GM12878 (cell line): Measurements from ENCODE around the gene VGLL4. TPM values are rescaled to one million over a fixed set of nuclear protein-coding genes. Genes with fewer than 3 reads are reported as not detected.

Experiments used
- ATAC-seq: fragments of 200-7000 bp; cut with Tn5 transposase; 3 replicates; pipeline ENCODE4 v1.9.1; 2020; ENCODE audit warnings: mild to moderate bottlenecking, moderate library complexity
- BruUV-seq: library from RNA; stranded (reverse); fragments of 400-500 nt; replicated peaks from 2 replicates; lab custom pipeline; 2021; lab: Mats Ljungman, UMichigan
- CTCF ChIA-PET: fragments of 300-600 bp; sonication (Branson Sonifier 250); formaldehyde crosslinking; extraction: SDS; loops from one replicate; lab custom pipeline; 2021; ENCODE audit warnings: inconsistent platforms; lab: Yijun Ruan, JAX
- POLR2A ChIA-PET: fragments of 350-600 bp; formaldehyde crosslinking; extraction: SDS; loops from one replicate; lab custom pipeline; 2021; ENCODE audit warnings: inconsistent platforms; lab: Charles Lee
- RAD21 ChIA-PET: fragments of 300-600 bp; sonication (Branson Sonifier 250); formaldehyde crosslinking; loops from one replicate; lab custom pipeline; 2023; ENCODE audit warnings: antibody characterized with exemption; ENCODE audit not compliant: unreplicated experiment; lab: Charles Lee
- SMC1A ChIA-PET: fragments of 300-600 bp; sonication (Branson Sonifier 250); formaldehyde crosslinking; loops from one replicate; lab custom pipeline; 2023; ENCODE audit not compliant: unreplicated experiment, uncharacterized antibody; lab: Charles Lee
- DNase-seq: peaks from one replicate; pipeline ENCODE4 v3.0.0-alpha.2; 2011; ENCODE audit warnings: low read depth, low spot score
- FAIRE-seq: peaks from 3 replicates; lab custom pipeline; 2011; peaks lifted over from hg19 to GRCh38; lab: Jason Lieb, UNC
- H2AFZ ChIP-seq: 2 replicates; pipeline ENCODE4 v1.6.0; 2011; ENCODE audit warnings: low read depth, low read length, control low read depth; ENCODE audit not compliant: control insufficient read depth
- H3K27ac ChIP-seq: 2 replicates; pipeline ENCODE4 v1.5.1; 2011; ENCODE audit warnings: control low read depth; ENCODE audit not compliant: control insufficient read depth, insufficient read depth
- H3K27me3 ChIP-seq, 2 experiments: replicated peaks in 1 of 2; 2 replicates each; pipeline versions ENCODE4 v1.6.0 to v1.6.1; 2011; ENCODE audit warnings: low read length in 1 of 2; ENCODE audit not compliant: control insufficient read depth in 2 of 2, insufficient read depth in 2 of 2
- H3K36me3 ChIP-seq, 2 experiments: 2 replicates each; pipeline ENCODE4 v1.5.1; 2011; ENCODE audit warnings: low read length in 1 of 2; ENCODE audit not compliant: control insufficient read depth in 2 of 2, insufficient read depth in 2 of 2
- H3K4me1 ChIP-seq: 2 replicates; pipeline ENCODE4 v1.6.1; 2011; ENCODE audit warnings: mild to moderate bottlenecking, low read length, moderate library complexity, mixed read lengths; ENCODE audit not compliant: control insufficient read depth, insufficient read depth
- H3K4me2 ChIP-seq: 2 replicates; pipeline ENCODE4 v1.6.0; 2011; ENCODE audit warnings: control low read depth; ENCODE audit not compliant: control insufficient read depth, insufficient read depth
- H3K4me3 ChIP-seq: fragments of 200-600 bp; sonication (generic); 2 replicates; pipeline ENCODE4 v1.5.1; 2016
- H3K79me2 ChIP-seq: 2 replicates; pipeline ENCODE4 v1.6.0; 2011; ENCODE audit warnings: low read length; ENCODE audit not compliant: control insufficient read depth, insufficient read depth
- H3K9ac ChIP-seq: 2 replicates; pipeline ENCODE4 v1.8.0; 2011; ENCODE audit warnings: low read length, control low read depth, mixed read lengths; ENCODE audit not compliant: control insufficient read depth, insufficient read depth
- H3K9me3 ChIP-seq: replicated peaks from 3 replicates; pipeline ENCODE4 v1.5.1; 2011; ENCODE audit warnings: mild to moderate bottlenecking, low read length; ENCODE audit not compliant: control insufficient read depth, insufficient read depth
- H4K20me1 ChIP-seq: 2 replicates; pipeline ENCODE4 v1.6.0; 2011; ENCODE audit not compliant: control insufficient read depth, insufficient read depth
- IKZF1 ChIP-seq: fragments of 450-650 bp; conservative IDR thresholded peaks from 2 replicates; pipeline ENCODE4 v1.6.1; 2017; ENCODE audit warnings: antibody characterized with exemption, mild to moderate bottlenecking
- PML ChIP-seq: IDR thresholded peaks from 2 replicates; pipeline ENCODE4 v1.6.1; 2012; ENCODE audit warnings: low read length, inconsistent platforms
- POLR2AphosphoS5 ChIP-seq: IDR thresholded peaks from 2 replicates; pipeline ENCODE4 v1.6.1; 2011; ENCODE audit warnings: mild to moderate bottlenecking, low read length, inconsistent platforms
- SREBF1 ChIP-seq: IDR thresholded peaks from 2 replicates; pipeline ENCODE4 v1.6.1; 2012; ENCODE audit warnings: mild to moderate bottlenecking, low read length
- SUZ12 ChIP-seq: fragments of 200-600 bp; sonication (generic); IDR thresholded peaks from one replicate; pipeline ENCODE4 v1.6.1; 2018; ENCODE audit warnings: antibody characterized with exemption, mild to moderate bottlenecking; ENCODE audit not compliant: unreplicated experiment
- WGBS: methylation state at CpG from one replicate; pipeline ENCODE4 v1.1.6; 2016; ENCODE audit warnings: low lambda C conversion rate; ENCODE audit not compliant: insufficient replicate concordance, insufficient coverage; ENCODE audit errors: missing lambda C conversion rate; 5-methylcytosine and 5-hydroxymethylcytosine counted together
- in situ Hi-C: fragments of 300-500 bp; cut with MboI; formaldehyde crosslinking; loops from 9 replicates; pipeline ENCODE4 v1.14.3; 2018; ENCODE audit warnings: mixed read lengths
- intact Hi-C: fragments of 100-400 bp; cut with micrococcal nuclease; formaldehyde crosslinking; loops from one replicate; pipeline ENCODE4 v1.14.2; 2022; ENCODE audit not compliant: unreplicated experiment
- polyA plus RNA-seq, 11 experiments: library from polyadenylated mRNA; depleted of rRNA in 4 of 11; unstranded in 6 of 11; stranded (reverse) in 5 of 11; fragments of >200 nt; fragmentation: Nextera tagmentation in 4 of 11; fragmentation: Illumina TruSeq in 1 of 11; extraction: Ambion mirVana in 4 of 11; extraction: Trizol in 1 of 11; gene quantifications; 1 replicate in 1 of 11; 2 replicates in 10 of 11; pipeline versions ENCODE4 v1.2.1 to v1.2.3, GENCODE V29; 2011 to 2016; ENCODE audit warnings: inconsistent platforms in 2 of 11, missing spikeins in 2 of 11, low read depth in 1 of 11
- total RNA-seq, 4 experiments: library from RNA; depleted of rRNA in 3 of 4; stranded (reverse); fragments of >200 nt in 3 of 4; fragmentation: Illumina TruSeq in 1 of 4; extraction: Trizol in 1 of 4; gene quantifications; 2 replicates each; pipeline versions ENCODE4 v1.2.1 to v1.2.3, GENCODE V29; 2013 to 2021
- TF ChIP-seq, protein P1 (sequence below): fragments of 450-650 bp; IDR thresholded peaks from 2 replicates; pipeline ENCODE4 v1.6.1; 2014; ENCODE audit warnings: mild to moderate bottlenecking
- TF ChIP-seq, protein P2 (sequence below): fragments of 450-650 bp; IDR thresholded peaks from 2 replicates; pipeline ENCODE4 v1.6.1; 2016; ENCODE audit warnings: mild to moderate bottlenecking, moderate library complexity, borderline replicate concordance

Gene VGLL4
- total and polyA plus RNA-seq, 10 of the 15 experiments (the other 5 are each of a cell fraction or from before 2014, with no cell fraction given) = 0.44 to 38.1 (median 16.1) TPM

DNA sequence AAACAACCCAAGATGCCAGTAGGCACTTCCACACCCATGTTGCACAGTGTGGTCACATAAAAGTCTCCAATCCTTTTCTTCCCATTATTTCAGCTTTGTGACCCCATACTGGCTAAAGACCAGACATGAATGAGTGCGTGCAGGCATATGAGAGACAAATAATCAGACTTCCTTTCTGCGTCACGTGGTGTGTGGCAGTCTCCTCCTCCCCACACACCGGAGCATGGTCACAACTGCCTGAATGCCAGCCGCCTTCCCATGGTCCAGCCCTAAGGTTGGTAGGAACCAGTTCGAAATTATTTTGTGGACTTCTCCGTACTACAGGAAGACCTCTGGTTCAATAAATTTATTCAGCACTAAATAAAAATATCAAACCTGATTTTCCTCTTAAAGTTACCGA is 65.5 kb downstream of the VGLL4 start:
- peaks cover 3% of the 10 kb centered on the region; the same call in 1 of the 2 replicates for H4K20me1 ChIP-seq
- no peak for DNase-seq
- CTCF ChIA-PET = no interaction called here
- in situ Hi-C loops = no loop called here
- BruUV-seq = no TSS peak
- ATAC-seq = no peak
- no peak overlapping the region for H3K27ac ChIP-seq
- H3K4me2 ChIP-seq = no peak overlapping the region
- H3K9me3 ChIP-seq = no peaks in the 10 kb centered on the region
- no peak overlapping the region for H3K9ac ChIP-seq
- 97% methylated on average over 7 of the region's 8 CpGs for WGBS
- H3K79me2 ChIP-seq = peaks cover 48% of the 10 kb centered on the region
- no peaks in the 10 kb centered on the region for H3K27me3 ChIP-seq
- RAD21 ChIA-PET = no interaction called here
- peaks cover 5 to 6% of the 10 kb centered on the region in 2 experiments for H3K36me3 ChIP-seq
- no peak overlapping the region for H2AFZ ChIP-seq
- FAIRE-seq = no peak
- TF ChIP-seq, protein P1, sequence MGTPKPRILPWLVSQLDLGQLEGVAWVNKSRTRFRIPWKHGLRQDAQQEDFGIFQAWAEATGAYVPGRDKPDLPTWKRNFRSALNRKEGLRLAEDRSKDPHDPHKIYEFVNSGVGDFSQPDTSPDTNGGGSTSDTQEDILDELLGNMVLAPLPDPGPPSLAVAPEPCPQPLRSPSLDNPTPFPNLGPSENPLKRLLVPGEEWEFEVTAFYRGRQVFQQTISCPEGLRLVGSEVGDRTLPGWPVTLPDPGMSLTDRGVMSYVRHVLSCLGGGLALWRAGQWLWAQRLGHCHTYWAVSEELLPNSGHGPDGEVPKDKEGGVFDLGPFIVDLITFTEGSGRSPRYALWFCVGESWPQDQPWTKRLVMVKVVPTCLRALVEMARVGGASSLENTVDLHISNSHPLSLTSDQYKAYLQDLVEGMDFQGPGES = no peak
- TF ChIP-seq, protein P2, sequence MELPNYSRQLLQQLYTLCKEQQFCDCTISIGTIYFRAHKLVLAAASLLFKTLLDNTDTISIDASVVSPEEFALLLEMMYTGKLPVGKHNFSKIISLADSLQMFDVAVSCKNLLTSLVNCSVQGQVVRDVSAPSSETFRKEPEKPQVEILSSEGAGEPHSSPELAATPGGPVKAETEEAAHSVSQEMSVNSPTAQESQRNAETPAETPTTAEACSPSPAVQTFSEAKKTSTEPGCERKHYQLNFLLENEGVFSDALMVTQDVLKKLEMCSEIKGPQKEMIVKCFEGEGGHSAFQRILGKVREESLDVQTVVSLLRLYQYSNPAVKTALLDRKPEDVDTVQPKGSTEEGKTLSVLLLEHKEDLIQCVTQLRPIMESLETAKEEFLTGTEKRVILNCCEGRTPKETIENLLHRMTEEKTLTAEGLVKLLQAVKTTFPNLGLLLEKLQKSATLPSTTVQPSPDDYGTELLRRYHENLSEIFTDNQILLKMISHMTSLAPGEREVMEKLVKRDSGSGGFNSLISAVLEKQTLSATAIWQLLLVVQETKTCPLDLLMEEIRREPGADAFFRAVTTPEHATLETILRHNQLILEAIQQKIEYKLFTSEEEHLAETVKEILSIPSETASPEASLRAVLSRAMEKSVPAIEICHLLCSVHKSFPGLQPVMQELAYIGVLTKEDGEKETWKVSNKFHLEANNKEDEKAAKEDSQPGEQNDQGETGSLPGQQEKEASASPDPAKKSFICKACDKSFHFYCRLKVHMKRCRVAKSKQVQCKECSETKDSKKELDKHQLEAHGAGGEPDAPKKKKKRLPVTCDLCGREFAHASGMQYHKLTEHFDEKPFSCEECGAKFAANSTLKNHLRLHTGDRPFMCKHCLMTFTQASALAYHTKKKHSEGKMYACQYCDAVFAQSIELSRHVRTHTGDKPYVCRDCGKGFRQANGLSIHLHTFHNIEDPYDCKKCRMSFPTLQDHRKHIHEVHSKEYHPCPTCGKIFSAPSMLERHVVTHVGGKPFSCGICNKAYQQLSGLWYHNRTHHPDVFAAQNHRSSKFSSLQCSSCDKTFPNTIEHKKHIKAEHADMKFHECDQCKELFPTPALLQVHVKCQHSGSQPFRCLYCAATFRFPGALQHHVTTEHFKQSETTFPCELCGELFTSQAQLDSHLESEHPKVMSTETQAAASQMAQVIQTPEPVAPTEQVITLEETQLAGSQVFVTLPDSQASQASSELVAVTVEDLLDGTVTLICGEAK = no peak
- TF ChIP-seq SUZ12 (no peak), SREBF1 (no peak), PML (no peak), POLR2AphosphoS5 (no peak), IKZF1 (no peak)
- TF ChIP-seq, all 136 proteins: peak for 0
- Histone ChIP-seq H3K4me3 (no peak overlapping the region), H3K4me1 (peaks cover 14% of the 10 kb centered on the region)
- intact Hi-C loops = no loop called here
- ChIA-PET POLR2A (interaction anchor here (0.6 kb wide), 1 partner anchor 63 kb away, joined by 3 read pairs; no protein-coding TSS in a partner anchor), SMC1A (interaction anchor here (0.5 kb wide), 1 partner anchor 66 kb away, joined by 3 read pairs; the partner anchor contains the start of gene VGLL4)
